Tibial nerve (tissue), 4 donors: Measurements from ENCODE around the gene STING1. TPM values are rescaled to one million over a fixed set of nuclear protein-coding genes. Genes with fewer than 3 reads are reported as not detected.
"Not testable (repeated sequence)": the region's sequence is repeated elsewhere in the genome, so short reads cannot be mapped to it uniquely, and the experiment has no call there.

Source experiments
- DNase-seq, 2 donors: peaks; one replicate each; pipeline ENCODE4 v3.0.0-alpha.2; 2019; ENCODE audit warnings: low spot score in 2 of 2
- H3K27ac ChIP-seq, 4 donors: fragments of 200-600 bp; sonication (generic) in 3 of 4; one replicate each; pipeline ENCODE4 v1.5.1; 2017 to 2019; ENCODE audit warnings: mild to moderate bottlenecking in 1 of 4
- H3K27me3 ChIP-seq, 2 donors: fragments of 200-600 bp; sonication (generic) in 1 of 2; one replicate each; pipeline versions ENCODE4 v1.5.1 to v1.6.0; 2017 to 2019
- H3K36me3 ChIP-seq, 3 donors: fragments of 200-600 bp; sonication (generic); one replicate each; pipeline ENCODE4 v1.5.1; 2018 to 2019
- H3K4me1 ChIP-seq, 4 donors: fragments of 200-600 bp; sonication (generic) in 3 of 4; one replicate each; pipeline ENCODE4 v1.5.1; 2017 to 2019
- H3K4me3 ChIP-seq, 4 donors: fragments of 200-600 bp; sonication (generic) in 3 of 4; one replicate each; pipeline ENCODE4 v1.5.1; 2017 to 2019; ENCODE audit warnings: mild to moderate bottlenecking in 1 of 4, moderate library complexity in 1 of 4
- H3K9me3 ChIP-seq, 4 donors: fragments of 200-600 bp; sonication (generic) in 3 of 4; one replicate each; pipeline ENCODE4 v1.5.1; 2017 to 2019
- EP300 ChIP-seq, 2 donors: sonication (generic); formaldehyde crosslinking; IDR thresholded peaks; one replicate each; pipeline ENCODE4 v1.6.1; 2017; ENCODE audit warnings: antibody characterized with exemption in 2 of 2, mild to moderate bottlenecking in 1 of 2
- POLR2A ChIP-seq, 2 donors: fragments of 450-650 bp; IDR thresholded peaks; one replicate each; pipeline ENCODE4 v1.6.1; 2017; ENCODE audit warnings: antibody characterized with exemption in 2 of 2, mild to moderate bottlenecking in 2 of 2, moderate library complexity in 2 of 2
- WGBS, 2 donors: methylation state at CpG; one replicate each; pipeline ENCODE4 v1.1.5; 2018; 5-methylcytosine and 5-hydroxymethylcytosine counted together
- total RNA-seq, 4 donors: library from RNA; depleted of rRNA; stranded (reverse); fragments of >200 nt; gene quantifications; one replicate each; pipeline ENCODE4 v1.1.0, GENCODE V29; 2016
- TF ChIP-seq, protein P1 (sequence below), 5 experiments: fragments of 200-600 bp in 3 of 5; fragments of 450-650 bp in 2 of 5; sonication (generic) in 3 of 5; IDR thresholded peaks; one replicate each; pipeline ENCODE4 v1.5.1; 2016 to 2019; ENCODE audit warnings: antibody characterized with exemption in 5 of 5, mild to moderate bottlenecking in 3 of 5, moderate library complexity in 2 of 5

Gene STING1
- total RNA-seq, 4 donors from 2014 or later: 48.1 to 102 (median 73.1) TPM

DNA sequence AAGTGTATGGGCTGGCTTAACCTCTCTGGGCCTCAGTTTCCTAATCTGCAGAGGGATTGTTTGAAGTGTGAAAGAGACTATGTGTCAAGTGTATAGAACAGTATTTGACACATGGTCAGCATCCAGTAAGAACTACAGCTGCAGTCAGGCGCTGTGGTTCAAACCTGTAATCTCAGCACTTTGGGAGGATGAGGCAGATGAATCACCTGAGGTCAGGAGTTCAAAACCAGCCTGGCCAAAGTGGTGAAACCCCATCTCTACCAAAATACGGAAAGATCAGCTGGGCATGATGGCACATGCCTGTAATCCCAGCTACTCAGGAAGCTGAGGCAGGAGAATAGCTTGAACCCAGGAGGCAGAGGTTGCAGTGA is 31.9 kb upstream of the STING1 start:
- no peak for DNase-seq
- Histone ChIP-seq H3K4me1 (peaks cover 0 to 20% (median 0%) of the 10 kb centered on the region in 4 donors), H3K27me3 (no peaks in the 10 kb centered on the region), H3K9me3 (no peaks in the 10 kb centered on the region), H3K4me3 (no peak overlapping the region), H3K36me3 (no peaks in the 10 kb centered on the region), H3K27ac (no peak overlapping the region)
- TF ChIP-seq EP300 (IDR thresholded peaks at IDR 0.05) (no peak), POLR2A (IDR thresholded peaks at IDR 0.05) (no peak)
- TF ChIP-seq, protein P1, sequence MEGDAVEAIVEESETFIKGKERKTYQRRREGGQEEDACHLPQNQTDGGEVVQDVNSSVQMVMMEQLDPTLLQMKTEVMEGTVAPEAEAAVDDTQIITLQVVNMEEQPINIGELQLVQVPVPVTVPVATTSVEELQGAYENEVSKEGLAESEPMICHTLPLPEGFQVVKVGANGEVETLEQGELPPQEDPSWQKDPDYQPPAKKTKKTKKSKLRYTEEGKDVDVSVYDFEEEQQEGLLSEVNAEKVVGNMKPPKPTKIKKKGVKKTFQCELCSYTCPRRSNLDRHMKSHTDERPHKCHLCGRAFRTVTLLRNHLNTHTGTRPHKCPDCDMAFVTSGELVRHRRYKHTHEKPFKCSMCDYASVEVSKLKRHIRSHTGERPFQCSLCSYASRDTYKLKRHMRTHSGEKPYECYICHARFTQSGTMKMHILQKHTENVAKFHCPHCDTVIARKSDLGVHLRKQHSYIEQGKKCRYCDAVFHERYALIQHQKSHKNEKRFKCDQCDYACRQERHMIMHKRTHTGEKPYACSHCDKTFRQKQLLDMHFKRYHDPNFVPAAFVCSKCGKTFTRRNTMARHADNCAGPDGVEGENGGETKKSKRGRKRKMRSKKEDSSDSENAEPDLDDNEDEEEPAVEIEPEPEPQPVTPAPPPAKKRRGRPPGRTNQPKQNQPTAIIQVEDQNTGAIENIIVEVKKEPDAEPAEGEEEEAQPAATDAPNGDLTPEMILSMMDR (IDR thresholded peaks at IDR 0.05): no peak
- 86 to 95% methylated on average over 2 of the region's 2 CpGs for WGBS, 2 donors

DNA sequence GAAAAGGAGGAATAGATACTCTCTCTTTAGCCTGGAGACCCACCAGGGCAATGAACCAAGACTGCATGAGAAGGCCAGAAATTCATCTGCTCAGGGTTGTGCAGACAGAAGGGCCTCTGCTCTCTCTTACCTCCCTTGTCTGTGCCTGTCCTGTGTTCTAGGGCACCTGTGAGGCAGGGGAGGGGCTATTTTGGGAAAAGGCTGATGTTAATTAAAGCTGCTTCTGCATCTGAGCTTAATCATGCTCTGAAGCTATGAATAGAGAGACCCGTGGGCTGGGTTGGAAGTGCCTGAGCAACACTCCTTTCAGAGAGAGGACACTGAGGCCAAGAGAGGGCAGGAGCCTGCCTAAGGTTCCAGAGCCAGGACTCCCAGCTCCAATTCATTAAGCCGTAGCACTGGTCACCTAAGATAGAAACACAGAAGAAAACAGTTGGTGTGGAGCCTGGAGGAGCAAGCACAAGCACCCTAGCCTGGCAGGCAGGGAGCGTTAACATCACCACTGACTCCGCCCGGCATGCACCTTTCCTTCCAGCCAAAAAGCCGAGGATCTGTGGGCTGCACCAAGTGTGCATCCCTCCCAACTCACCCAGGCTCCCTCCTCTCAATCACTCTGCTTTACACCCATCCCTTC is 31.4 kb upstream of the STING1 start:
- Histone ChIP-seq H3K9me3 (no peaks in the 10 kb centered on the region), H3K36me3 (no peaks in the 10 kb centered on the region), H3K27ac (no peak overlapping the region), H3K4me1 (peaks cover 0 to 20% (median 0%) of the 10 kb centered on the region in 4 donors), H3K27me3 (no peaks in the 10 kb centered on the region), H3K4me3 (no peak overlapping the region)
- no peak for DNase-seq
- WGBS, 2 donors: 81 to 86% methylated on average over 6 of the region's 6 CpGs
- TF ChIP-seq, protein P1 (IDR thresholded peaks at IDR 0.05): no peak
- TF ChIP-seq POLR2A (IDR thresholded peaks at IDR 0.05) (no peak), EP300 (IDR thresholded peaks at IDR 0.05) (no peak)

DNA sequence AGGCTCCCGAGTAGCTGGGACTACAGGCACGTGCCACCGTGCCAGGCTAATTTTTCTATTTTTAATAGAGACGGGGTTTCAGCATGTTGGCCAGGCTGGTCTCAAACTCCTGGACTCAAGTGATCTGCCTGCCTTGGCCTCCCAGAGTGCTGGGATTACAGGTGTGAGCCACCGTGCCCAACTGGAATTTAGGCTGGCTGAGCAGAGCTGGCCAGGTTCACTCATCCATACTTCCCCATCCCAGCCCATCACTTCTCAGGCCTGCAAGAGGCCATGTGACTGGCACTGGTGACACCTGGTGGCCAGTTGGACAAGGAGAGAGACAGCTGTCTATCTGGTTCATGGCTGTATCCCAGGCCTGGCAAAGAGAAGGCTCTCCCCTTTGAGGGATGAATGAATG is 30.9 kb upstream of the STING1 start:
- not testable (repeated sequence) for H3K9me3 ChIP-seq, H3K27me3 ChIP-seq, H3K36me3 ChIP-seq, H3K4me3 ChIP-seq, H3K27ac ChIP-seq
- H3K4me1 ChIP-seq: peaks cover 0 to 17% (median 0%) of the 10 kb centered on the region in 4 donors
- peak; percentile 68 to 87 for DNase-seq
- WGBS, 2 donors: 64 to 82% methylated on average over 5 of the region's 5 CpGs
- TF ChIP-seq, protein P1 (IDR thresholded peaks at IDR 0.05): peak; percentile 46 to 83 (median 62)

DNA sequence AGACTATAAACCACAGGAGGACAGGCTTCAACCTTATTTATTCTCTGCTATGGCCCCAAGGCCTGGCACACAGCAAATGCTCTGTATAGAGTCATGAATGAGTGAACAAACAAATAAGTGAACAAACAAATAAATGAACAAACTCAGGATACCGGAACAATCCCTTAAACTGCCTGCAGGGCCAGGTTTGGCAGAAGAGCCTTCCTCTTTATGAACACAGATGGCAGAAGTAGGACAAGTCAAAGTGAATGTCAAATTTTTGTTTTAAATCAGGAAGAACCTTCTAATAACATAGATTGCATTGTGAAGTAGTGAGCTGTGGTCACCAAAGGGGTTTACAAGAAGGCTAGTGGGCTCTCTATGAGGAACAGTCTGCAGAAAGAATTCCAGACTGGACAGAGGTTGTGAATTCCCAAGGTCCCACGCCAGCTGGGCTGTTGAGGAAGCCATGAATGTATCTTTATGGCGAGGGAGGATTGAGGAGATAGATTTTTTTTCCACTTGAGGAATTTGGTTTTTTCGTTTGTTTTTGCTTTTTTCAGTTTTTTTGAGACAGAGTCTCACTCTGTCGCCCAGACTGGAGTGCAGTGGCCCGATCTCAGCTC is 30.3 kb upstream of the STING1 start:
- WGBS, 2 donors: 65 to 69% methylated on average over 6 of the region's 6 CpGs

DNA sequence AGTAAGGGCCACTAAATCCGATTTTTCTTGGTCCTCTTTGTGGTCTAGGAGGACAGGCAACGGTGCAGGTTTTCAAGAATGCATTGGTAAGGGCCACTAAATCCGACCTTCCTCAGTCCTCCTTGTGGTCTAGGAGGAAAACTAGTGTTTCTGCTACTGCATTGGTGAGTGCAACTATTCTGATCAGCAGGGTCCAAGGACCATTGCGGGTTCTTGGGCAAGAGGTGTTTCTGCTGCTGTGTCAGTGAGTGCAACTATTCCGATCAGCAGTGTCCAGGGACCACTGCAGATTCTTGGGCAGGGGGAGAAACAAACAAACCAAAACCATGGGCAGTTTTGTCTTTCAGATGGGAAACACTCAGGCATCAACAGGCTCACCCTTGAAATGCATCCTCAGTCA is 22.2 kb upstream of the STING1 start:
- H3K4me3 ChIP-seq, H3K27me3 ChIP-seq, H3K4me1 ChIP-seq, H3K9me3 ChIP-seq, DNase-seq, H3K36me3 ChIP-seq, H3K27ac ChIP-seq: not testable (repeated sequence)
- 71 to 81% methylated on average over 5 of the region's 5 CpGs for WGBS, 2 donors

More for the DNA sequence above, 30.3 kb upstream of the STING1 start:
- no peak for TF ChIP-seq EP300 (IDR thresholded peaks at IDR 0.05)
- no peak for TF ChIP-seq POLR2A (IDR thresholded peaks at IDR 0.05)
- TF ChIP-seq, protein P1 (IDR thresholded peaks at IDR 0.05): no peak
- no peaks in the 10 kb centered on the region for H3K9me3 ChIP-seq
- no peak overlapping the region for H3K4me3 ChIP-seq
- no peaks in the 10 kb centered on the region for H3K27me3 ChIP-seq
- H3K36me3 ChIP-seq: no peaks in the 10 kb centered on the region
- peaks cover 0 to 12% (median 0%) of the 10 kb centered on the region in 4 donors for H3K4me1 ChIP-seq
- no peak overlapping the region for H3K27ac ChIP-seq
- no peak for DNase-seq

DNA sequence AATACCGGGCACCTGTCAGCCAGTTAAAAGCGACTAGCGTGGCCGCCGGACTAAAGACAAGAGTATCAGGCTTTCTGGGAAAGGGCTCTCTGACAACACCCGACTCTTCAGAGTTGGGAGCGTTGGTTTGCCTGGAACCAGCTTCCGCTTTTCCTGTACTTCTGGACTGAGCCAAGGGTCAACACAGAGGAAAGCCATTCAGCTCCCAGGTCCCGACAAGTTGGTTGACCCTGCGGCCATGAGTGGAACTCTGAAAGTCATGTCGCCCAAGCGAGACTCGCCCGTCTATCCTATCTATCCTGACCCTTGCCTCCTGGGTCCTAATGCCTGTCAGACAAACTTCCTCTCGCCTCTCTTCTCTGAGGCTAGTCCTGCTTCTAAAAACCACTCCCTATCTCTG is 21.3 kb upstream of the STING1 start:
- not testable (repeated sequence) for DNase-seq, H3K4me1 ChIP-seq, H3K9me3 ChIP-seq, H3K27me3 ChIP-seq, H3K36me3 ChIP-seq, H3K4me3 ChIP-seq, H3K27ac ChIP-seq
- WGBS, 2 donors: 71 to 86% methylated on average over 15 of the region's 15 CpGs

DNA sequence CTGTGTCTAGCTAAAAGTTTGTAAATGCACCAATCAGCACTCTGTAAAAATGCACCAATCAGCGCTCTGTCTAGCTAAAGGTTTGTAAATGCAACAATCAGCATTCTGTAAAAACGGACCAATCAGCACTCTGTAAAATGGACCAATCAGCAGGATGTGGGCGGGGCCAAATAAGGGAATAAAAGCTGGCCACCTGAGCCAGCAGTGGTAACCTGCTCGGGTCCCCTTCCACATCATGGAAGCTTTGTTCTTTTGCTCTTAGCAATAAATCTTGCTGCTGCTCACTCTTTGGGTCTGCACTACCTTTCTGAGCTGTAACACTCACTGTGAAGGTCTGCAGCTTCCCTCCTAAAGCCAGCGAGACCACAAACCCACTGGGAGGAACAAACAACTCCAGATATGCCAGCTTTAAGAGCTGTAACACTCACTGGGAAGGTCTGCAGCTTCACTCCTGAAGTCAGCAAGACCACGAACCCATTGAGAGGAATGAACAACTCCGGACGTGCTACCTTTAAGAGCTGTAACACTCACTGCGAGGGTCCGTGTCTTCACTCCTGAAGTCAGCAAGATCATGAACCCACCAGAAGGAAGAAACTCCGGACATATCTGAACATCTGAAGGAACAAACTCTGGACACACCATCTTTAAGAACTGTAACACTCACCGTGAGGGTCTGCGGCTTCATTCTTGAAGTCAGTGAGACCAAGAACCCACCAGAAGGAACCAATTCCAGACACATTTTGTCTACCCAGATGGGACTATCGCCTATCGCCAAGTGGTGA is 20.7 kb upstream of the STING1 start:
- not testable (repeated sequence) for H3K27ac ChIP-seq, H3K4me3 ChIP-seq, DNase-seq, H3K9me3 ChIP-seq, H3K27me3 ChIP-seq, H3K36me3 ChIP-seq, H3K4me1 ChIP-seq
- 90 to 91% methylated on average over 15 of the region's 15 CpGs for whole genome bisulfite sequencing, 2 donors
